PC-9 (cell line): ENCODE results near the gene MYO18B. TPM values are rescaled to one million over a fixed set of nuclear protein-coding genes. Genes with fewer than 3 reads are reported as not detected.

Experiments
- BruUV-seq: library from RNA; stranded (reverse); fragments of 400-500 nt; replicated peaks from 2 replicates; lab custom pipeline; 2021; lab: Mats Ljungman, UMichigan
- CTCF ChIA-PET: fragments of 300-600 bp; sonication (Branson Sonifier 250); formaldehyde crosslinking; loops from one replicate; lab custom pipeline; 2022; ENCODE audit warnings: antibody characterized with exemption; lab: Charles Lee
- POLR2A ChIA-PET: fragments of 300-600 bp; sonication (Branson Sonifier 250); formaldehyde crosslinking; loops from one replicate; lab custom pipeline; 2022; ENCODE audit warnings: antibody characterized with exemption; ENCODE audit not compliant: unreplicated experiment; lab: Charles Lee
- DNase-seq, 2 experiments: peaks; one replicate each; pipeline versions ENCODE4 v3.0.0 to v3.0.0-alpha.2; 2015 to 2022; ENCODE audit warnings: mixed read lengths in 1 of 2
- H2AFZ ChIP-seq: fragments of 200-600 bp; sonication (generic); 2 replicates; pipeline ENCODE4 v1.8.1; 2017; ENCODE audit warnings: antibody characterized with exemption
- H3F3A ChIP-seq: fragments of 200-600 bp; sonication (generic); 2 replicates; pipeline ENCODE4 v1.8.1; 2017; ENCODE audit warnings: antibody characterized with exemption, mild to moderate bottlenecking, low read depth; ENCODE audit not compliant: insufficient read depth
- H3K27ac ChIP-seq: fragments of 200-600 bp; sonication (generic); 2 replicates; pipeline ENCODE4 v1.6.1; 2016; ENCODE audit warnings: mixed run types
- H3K27me3 ChIP-seq: fragments of 200-600 bp; sonication (generic); 2 replicates; pipeline ENCODE4 v1.6.1; 2016; ENCODE audit warnings: low read depth, mixed run types; ENCODE audit not compliant: insufficient read depth
- H3K36me3 ChIP-seq: fragments of 200-600 bp; sonication (generic); 2 replicates; pipeline ENCODE4 v1.6.1; 2016; ENCODE audit warnings: low read depth, mixed run types
- H3K4me1 ChIP-seq: fragments of 200-600 bp; sonication (generic); replicated peaks from 2 replicates; pipeline ENCODE4 v1.6.1; 2016; ENCODE audit warnings: mixed run types; ENCODE audit not compliant: insufficient read depth
- H3K4me2 ChIP-seq: fragments of 200-600 bp; sonication (generic); 2 replicates; pipeline ENCODE4 v1.6.1; 2017; ENCODE audit warnings: mixed run types
- H3K4me3 ChIP-seq: fragments of 200-600 bp; sonication (generic); 2 replicates; pipeline ENCODE4 v1.6.1; 2016; ENCODE audit warnings: mixed run types
- H3K79me2 ChIP-seq: fragments of 200-600 bp; sonication (generic); 2 replicates; pipeline ENCODE4 v1.6.1; 2017; ENCODE audit warnings: low read depth, mixed run types
- H3K9me2 ChIP-seq: fragments of 200-600 bp; sonication (generic); 2 replicates; pipeline ENCODE4 v1.8.1; 2017; ENCODE audit warnings: mild to moderate bottlenecking; ENCODE audit not compliant: insufficient read depth
- H3K9me3 ChIP-seq: fragments of 200-600 bp; sonication (generic); 2 replicates; pipeline ENCODE4 v1.8.1; 2016; ENCODE audit warnings: low read depth; ENCODE audit not compliant: insufficient read depth
- H4K20me1 ChIP-seq: fragments of 200-600 bp; sonication (generic); 2 replicates; pipeline ENCODE4 v1.8.1; 2017; ENCODE audit not compliant: insufficient read depth
- EZH2 ChIP-seq: fragments of 200-600 bp; sonication (generic); IDR thresholded peaks from 2 replicates; pipeline ENCODE4 v1.8.0; 2017; ENCODE audit warnings: antibody characterized with exemption, low read depth
- intact Hi-C: fragments of 100-400 bp; cut with micrococcal nuclease; formaldehyde crosslinking; loops from one replicate; pipeline ENCODE4 v1.10.0; 2022; ENCODE audit not compliant: unreplicated experiment
- total RNA-seq: library from RNA; stranded (reverse); gene quantifications from 2 replicates; pipeline ENCODE4 v1.2.3, GENCODE V29; 2021
- TF ChIP-seq, protein P1 (sequence below): fragments of 200-600 bp; sonication (generic); conservative IDR thresholded peaks from 2 replicates; pipeline ENCODE4 v1.6.1; 2017; ENCODE audit warnings: mixed run types, antibody characterized with exemption, mild to moderate bottlenecking, moderate library complexity

MYO18B gene
- total RNA-seq, 1 experiment from 2014 or later, result not detected

DNA sequence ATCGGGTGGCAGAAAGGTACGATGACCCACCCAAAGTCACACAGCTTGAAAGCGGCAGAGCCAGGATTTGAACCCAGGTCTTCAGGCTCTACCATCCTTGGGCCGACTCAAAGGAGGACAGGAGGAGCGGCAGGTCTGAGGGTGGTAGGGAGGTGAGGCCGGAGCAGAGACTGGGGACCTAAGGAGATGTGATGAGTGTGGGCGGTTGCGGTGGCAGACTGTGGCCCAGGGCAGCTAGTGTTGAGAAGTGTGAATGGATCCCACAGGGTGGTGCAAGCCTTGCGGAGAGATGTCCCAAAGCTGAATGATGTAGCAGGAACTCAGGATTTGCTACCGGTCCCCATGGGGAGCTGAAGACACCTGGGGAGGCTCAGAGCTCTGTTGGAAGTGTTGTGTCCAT is 180.2 kb downstream of the MYO18B start:
- no peak overlapping the region for H3K4me3 ChIP-seq
- no peak for DNase-seq
- no peaks in the 10 kb centered on the region for H3K36me3 ChIP-seq
- ChIA-PET POLR2A (no interaction called here), CTCF (no interaction called here)
- no peaks in the 10 kb centered on the region for H4K20me1 ChIP-seq
- no peaks in the 10 kb centered on the region for H3K9me3 ChIP-seq
- no peaks in the 10 kb centered on the region for H3K9me2 ChIP-seq
- peaks cover 85% of the 10 kb centered on the region for H3K27me3 ChIP-seq
- intact Hi-C loops, result no loop called here
- no peak overlapping the region for H3K27ac ChIP-seq
- H2AFZ ChIP-seq, result no peak overlapping the region
- no peaks in the 10 kb centered on the region for H3K4me1 ChIP-seq
- H3K79me2 ChIP-seq, result no peaks in the 10 kb centered on the region
- no TSS peak for BruUV-seq
- no peaks in the 10 kb centered on the region for H3F3A ChIP-seq
- TF ChIP-seq, protein P1, sequence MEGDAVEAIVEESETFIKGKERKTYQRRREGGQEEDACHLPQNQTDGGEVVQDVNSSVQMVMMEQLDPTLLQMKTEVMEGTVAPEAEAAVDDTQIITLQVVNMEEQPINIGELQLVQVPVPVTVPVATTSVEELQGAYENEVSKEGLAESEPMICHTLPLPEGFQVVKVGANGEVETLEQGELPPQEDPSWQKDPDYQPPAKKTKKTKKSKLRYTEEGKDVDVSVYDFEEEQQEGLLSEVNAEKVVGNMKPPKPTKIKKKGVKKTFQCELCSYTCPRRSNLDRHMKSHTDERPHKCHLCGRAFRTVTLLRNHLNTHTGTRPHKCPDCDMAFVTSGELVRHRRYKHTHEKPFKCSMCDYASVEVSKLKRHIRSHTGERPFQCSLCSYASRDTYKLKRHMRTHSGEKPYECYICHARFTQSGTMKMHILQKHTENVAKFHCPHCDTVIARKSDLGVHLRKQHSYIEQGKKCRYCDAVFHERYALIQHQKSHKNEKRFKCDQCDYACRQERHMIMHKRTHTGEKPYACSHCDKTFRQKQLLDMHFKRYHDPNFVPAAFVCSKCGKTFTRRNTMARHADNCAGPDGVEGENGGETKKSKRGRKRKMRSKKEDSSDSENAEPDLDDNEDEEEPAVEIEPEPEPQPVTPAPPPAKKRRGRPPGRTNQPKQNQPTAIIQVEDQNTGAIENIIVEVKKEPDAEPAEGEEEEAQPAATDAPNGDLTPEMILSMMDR, result no peak
- no peak for TF ChIP-seq EZH2
- no peak overlapping the region for H3K4me2 ChIP-seq

DNA sequence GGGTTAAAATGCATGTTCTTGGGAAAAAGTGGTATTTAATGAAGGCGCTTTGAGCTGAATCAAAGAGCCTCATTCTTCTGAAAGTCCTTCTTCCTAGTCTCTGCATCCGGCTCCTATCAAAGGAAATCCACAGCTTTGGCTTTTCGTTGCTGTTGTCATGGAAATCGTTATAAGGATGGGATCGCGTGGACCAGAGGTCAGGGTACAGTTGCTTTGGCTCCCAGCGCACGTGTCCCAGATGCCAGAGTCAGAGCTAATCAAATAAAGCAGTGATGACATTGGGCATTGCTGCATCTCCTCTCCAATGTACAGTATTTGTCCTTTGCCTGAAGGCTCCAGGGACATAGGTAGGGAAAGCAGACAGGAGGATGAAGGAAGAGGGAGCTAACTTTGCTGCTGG is 181.9 kb downstream of the MYO18B start:
- BruUV-seq, result no TSS peak
- no peak overlapping the region for H3K27ac ChIP-seq
- CTCF ChIA-PET, result no interaction called here
- no peak overlapping the region for H2AFZ ChIP-seq
- TF ChIP-seq EZH2, result no peak
- TF ChIP-seq, protein P1, result no peak
- DNase-seq, result no peak
- no peak overlapping the region for H3K4me3 ChIP-seq
- no peaks in the 10 kb centered on the region for H3F3A ChIP-seq
- H3K9me2 ChIP-seq, result no peaks in the 10 kb centered on the region
- no peaks in the 10 kb centered on the region for H3K36me3 ChIP-seq
- peaks cover 90% of the 10 kb centered on the region for H3K27me3 ChIP-seq
- no peaks in the 10 kb centered on the region for H3K9me3 ChIP-seq
- H3K4me2 ChIP-seq, result no peak overlapping the region
- POLR2A ChIA-PET, result no interaction called here
- H4K20me1 ChIP-seq, result no peaks in the 10 kb centered on the region
- no peaks in the 10 kb centered on the region for H3K79me2 ChIP-seq
- intact Hi-C loops, result no loop called here
- H3K4me1 ChIP-seq, result no peaks in the 10 kb centered on the region

DNA sequence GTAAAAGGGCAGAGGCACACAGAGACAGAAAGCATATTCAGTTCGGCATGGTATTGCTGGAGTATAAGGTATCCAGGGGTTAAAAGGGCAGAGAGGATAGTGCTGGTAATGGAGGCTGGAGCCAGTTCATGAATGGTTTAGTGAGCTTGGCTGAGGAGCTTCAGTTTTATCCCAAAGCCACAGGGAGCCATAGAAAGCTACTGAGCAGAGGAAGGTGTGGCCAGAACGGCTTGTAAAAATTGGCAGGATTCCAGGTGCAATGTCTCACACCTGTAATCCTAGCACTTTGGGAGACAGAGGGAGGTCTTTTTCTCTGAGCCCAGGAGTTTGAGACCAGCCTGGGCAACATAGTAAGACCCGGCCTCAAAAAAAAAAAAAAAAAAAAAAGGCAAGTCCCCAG is 186.1 kb downstream of the MYO18B start:
- no peak for TF ChIP-seq EZH2
- TF ChIP-seq, protein P1, result no peak
- no peak overlapping the region for H3K27ac ChIP-seq

More for the DNA sequence above, 186.1 kb downstream of the MYO18B start:
- Histone ChIP-seq H3K4me3 (no peak overlapping the region), H3F3A (no peaks in the 10 kb centered on the region), H3K9me2 (no peaks in the 10 kb centered on the region), H3K4me2 (no peak overlapping the region), H3K79me2 (no peaks in the 10 kb centered on the region), H3K27me3 (peaks cover 90% of the 10 kb centered on the region), H2AFZ (no peak overlapping the region), H3K36me3 (no peaks in the 10 kb centered on the region), H3K4me1 (no peaks in the 10 kb centered on the region), H3K9me3 (no peaks in the 10 kb centered on the region), H4K20me1 (no peaks in the 10 kb centered on the region)
- no TSS peak for BruUV-seq
- CTCF ChIA-PET, result no interaction called here
- no peak for DNase-seq
- POLR2A ChIA-PET, result no interaction called here
- intact Hi-C loops, result no loop called here
